Muscle layer of duodenum (tissue), 2 donors: Measurements from ENCODE around the gene SAC3D1.

Experiments
- H3K27ac ChIP-seq: one replicate; pipeline ENCODE4 v1.7.0; 2013; ENCODE audit warnings: mild to moderate bottlenecking, low read length
- H3K27me3 ChIP-seq: one replicate; pipeline ENCODE4 v1.7.0; 2013; ENCODE audit warnings: low read depth, mild to moderate bottlenecking, control low read depth, low read length
- H3K36me3 ChIP-seq, 2 donors: one replicate each; pipeline ENCODE4 v1.7.0; 2013; ENCODE audit warnings: low read length in 2 of 2, control low read depth in 1 of 2, mild to moderate bottlenecking in 1 of 2; ENCODE audit not compliant: insufficient read depth in 2 of 2, control insufficient read depth in 1 of 2
- H3K4me1 ChIP-seq, 2 donors: one replicate each; pipeline ENCODE4 v1.7.0; 2013; ENCODE audit warnings: low read length in 2 of 2, mild to moderate bottlenecking in 2 of 2, control low read depth in 1 of 2, moderate library complexity in 1 of 2; ENCODE audit not compliant: insufficient read depth in 2 of 2, control insufficient read depth in 1 of 2
- H3K4me3 ChIP-seq, 2 donors: one replicate each; pipeline ENCODE4 v1.7.0; 2013; ENCODE audit warnings: low read length in 2 of 2, low read depth in 1 of 2, mild to moderate bottlenecking in 1 of 2
- H3K9me3 ChIP-seq, 2 donors: one replicate each; pipeline ENCODE4 v1.7.0; 2013; ENCODE audit warnings: low read length in 2 of 2, control low read depth in 1 of 2, mild to moderate bottlenecking in 1 of 2; ENCODE audit not compliant: control insufficient read depth in 1 of 2
- donor health status: healthy.

The SAC3D1 gene

GRCh38 chr11:65051398-65051858, 10.4 kb downstream of the SAC3D1 start:
- Histone ChIP-seq H3K27ac (no peak overlapping the region), H3K36me3 (no peaks in the 10 kb centered on the region), H3K4me3 (no peak overlapping the region), H3K4me1 (peaks cover 0 to 16% of the 10 kb centered on the region in 2 donors), H3K27me3 (no peaks in the 10 kb centered on the region), H3K9me3 (no peaks in the 10 kb centered on the region)

- H3K27ac ChIP-seq, result no peak overlapping the region
These were observed 13.0 kb downstream of the SAC3D1 start for GRCh38 chr11:65053827-65054508.

GRCh38 chr11:65055538-65055937, 14.5 kb downstream of the SAC3D1 start:
- Histone ChIP-seq H3K36me3 (no peaks in the 10 kb centered on the region), H3K27me3 (no peaks in the 10 kb centered on the region), H3K9me3 (no peaks in the 10 kb centered on the region), H3K27ac (no peak overlapping the region), H3K4me3 (no peak overlapping the region), H3K4me1 (no peaks in the 10 kb centered on the region)

More at GRCh38 chr11:65053827-65054508, 13.0 kb downstream of the SAC3D1 start:
- Histone ChIP-seq H3K4me1 (no peaks in the 10 kb centered on the region), H3K27me3 (no peaks in the 10 kb centered on the region), H3K4me3 (no peak overlapping the region), H3K36me3 (no peaks in the 10 kb centered on the region), H3K9me3 (no peaks in the 10 kb centered on the region)

- no peaks in the 10 kb centered on the region for H3K9me3 ChIP-seq
- H3K27ac ChIP-seq, result no peak overlapping the region
- H3K4me3 ChIP-seq, result no peak overlapping the region
- no peaks in the 10 kb centered on the region for H3K4me1 ChIP-seq
- no peaks in the 10 kb centered on the region for H3K36me3 ChIP-seq
- no peaks in the 10 kb centered on the region for H3K27me3 ChIP-seq
These were observed 16.0 kb downstream of the SAC3D1 start for GRCh38 chr11:65056999-65057398.

- Histone ChIP-seq H3K9me3 (no peaks in the 10 kb centered on the region), H3K4me1 (no peaks in the 10 kb centered on the region), H3K27me3 (no peaks in the 10 kb centered on the region), H3K27ac (no peak overlapping the region), H3K36me3 (no peaks in the 10 kb centered on the region), H3K4me3 (no peak overlapping the region)
These were observed 16.5 kb downstream of the SAC3D1 start for GRCh38 chr11:65057526-65057925.

- Histone ChIP-seq H3K27me3 (no peaks in the 10 kb centered on the region), H3K9me3 (no peaks in the 10 kb centered on the region), H3K36me3 (no peaks in the 10 kb centered on the region), H3K4me1 (no peaks in the 10 kb centered on the region), H3K4me3 (no peak overlapping the region), H3K27ac (no peak overlapping the region)
These were observed 17.0 kb downstream of the SAC3D1 start for GRCh38 chr11:65058012-65058411.

GRCh38 chr11:65058419-65059054, 17.5 kb downstream of the SAC3D1 start, which contains the start of gene NAALADL1:
Gene NAALADL1, minus strand, starts transcription at chr11:65058553. Its CDS starts 32 bp downstream, at chr11:65058521.
- no peaks in the 10 kb centered on the region for H3K27me3 ChIP-seq
- H3K27ac ChIP-seq, result no peak within 1 kb of the TSS
- no peaks in the 10 kb centered on the region for H3K4me1 ChIP-seq
- no peaks in the 10 kb centered on the region for H3K9me3 ChIP-seq
- no peaks in the 10 kb centered on the region for H3K36me3 ChIP-seq
- no peak within 1 kb of the TSS for H3K4me3 ChIP-seq

- Histone ChIP-seq H3K27ac (no peak overlapping the region), H3K9me3 (no peaks in the 10 kb centered on the region), H3K4me1 (no peaks in the 10 kb centered on the region), H3K4me3 (no peak overlapping the region), H3K36me3 (no peaks in the 10 kb centered on the region), H3K27me3 (no peaks in the 10 kb centered on the region)
These were observed 18.5 kb downstream of the SAC3D1 start for GRCh38 chr11:65059523-65059922.

- H3K36me3 ChIP-seq, result no peaks in the 10 kb centered on the region
- no peak overlapping the region for H3K27ac ChIP-seq
- H3K4me1 ChIP-seq, result no peaks in the 10 kb centered on the region
- H3K9me3 ChIP-seq, result no peaks in the 10 kb centered on the region
- no peak overlapping the region for H3K4me3 ChIP-seq
- no peaks in the 10 kb centered on the region for H3K27me3 ChIP-seq
These were observed 19.2 kb downstream of the SAC3D1 start for GRCh38 chr11:65059959-65060824.

GRCh38 chr11:65060913-65061408, 20.0 kb downstream of the SAC3D1 start:
- Histone ChIP-seq H3K27me3 (no peaks in the 10 kb centered on the region), H3K4me1 (no peaks in the 10 kb centered on the region), H3K36me3 (no peaks in the 10 kb centered on the region), H3K4me3 (no peak overlapping the region), H3K9me3 (no peaks in the 10 kb centered on the region), H3K27ac (no peak overlapping the region)

- Histone ChIP-seq H3K27ac (no peak overlapping the region), H3K4me1 (no peaks in the 10 kb centered on the region), H3K27me3 (no peaks in the 10 kb centered on the region), H3K36me3 (no peaks in the 10 kb centered on the region), H3K9me3 (no peaks in the 10 kb centered on the region), H3K4me3 (no peak overlapping the region)
These were observed 22.5 kb downstream of the SAC3D1 start for GRCh38 chr11:65063532-65063931.
